ENCODE data around the gene LYZ.

Gene LYZ

DNA sequence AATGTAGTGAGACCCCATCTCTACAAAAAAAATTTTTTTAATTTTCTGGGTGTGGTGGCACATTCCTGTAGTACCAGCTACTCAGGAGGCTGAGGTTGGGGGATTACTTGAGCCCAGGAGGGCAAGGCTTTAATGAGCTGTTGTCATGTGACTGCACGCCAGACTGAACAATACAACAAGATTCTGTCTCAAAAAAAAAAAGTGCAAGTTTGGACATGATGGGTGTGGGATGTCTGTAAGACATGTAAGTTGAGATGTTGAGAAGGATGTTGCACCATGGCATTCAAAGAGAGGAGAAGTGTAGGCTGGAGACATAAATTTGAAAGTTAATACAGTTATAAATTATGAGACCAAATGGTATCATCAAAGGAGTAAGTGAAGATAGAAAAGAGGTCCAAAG is 34.9 kb downstream of the LYZ start:
- TF ChIP-seq, protein P1, sequence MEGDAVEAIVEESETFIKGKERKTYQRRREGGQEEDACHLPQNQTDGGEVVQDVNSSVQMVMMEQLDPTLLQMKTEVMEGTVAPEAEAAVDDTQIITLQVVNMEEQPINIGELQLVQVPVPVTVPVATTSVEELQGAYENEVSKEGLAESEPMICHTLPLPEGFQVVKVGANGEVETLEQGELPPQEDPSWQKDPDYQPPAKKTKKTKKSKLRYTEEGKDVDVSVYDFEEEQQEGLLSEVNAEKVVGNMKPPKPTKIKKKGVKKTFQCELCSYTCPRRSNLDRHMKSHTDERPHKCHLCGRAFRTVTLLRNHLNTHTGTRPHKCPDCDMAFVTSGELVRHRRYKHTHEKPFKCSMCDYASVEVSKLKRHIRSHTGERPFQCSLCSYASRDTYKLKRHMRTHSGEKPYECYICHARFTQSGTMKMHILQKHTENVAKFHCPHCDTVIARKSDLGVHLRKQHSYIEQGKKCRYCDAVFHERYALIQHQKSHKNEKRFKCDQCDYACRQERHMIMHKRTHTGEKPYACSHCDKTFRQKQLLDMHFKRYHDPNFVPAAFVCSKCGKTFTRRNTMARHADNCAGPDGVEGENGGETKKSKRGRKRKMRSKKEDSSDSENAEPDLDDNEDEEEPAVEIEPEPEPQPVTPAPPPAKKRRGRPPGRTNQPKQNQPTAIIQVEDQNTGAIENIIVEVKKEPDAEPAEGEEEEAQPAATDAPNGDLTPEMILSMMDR (IDR thresholded peaks at IDR 0.05; ENCODE audit: control insufficient read depth, insufficient read depth, low read depth, low read length, missing control alignments): no peak
- no peak for DNase-seq (ENCODE audit: low read depth)

DNA sequence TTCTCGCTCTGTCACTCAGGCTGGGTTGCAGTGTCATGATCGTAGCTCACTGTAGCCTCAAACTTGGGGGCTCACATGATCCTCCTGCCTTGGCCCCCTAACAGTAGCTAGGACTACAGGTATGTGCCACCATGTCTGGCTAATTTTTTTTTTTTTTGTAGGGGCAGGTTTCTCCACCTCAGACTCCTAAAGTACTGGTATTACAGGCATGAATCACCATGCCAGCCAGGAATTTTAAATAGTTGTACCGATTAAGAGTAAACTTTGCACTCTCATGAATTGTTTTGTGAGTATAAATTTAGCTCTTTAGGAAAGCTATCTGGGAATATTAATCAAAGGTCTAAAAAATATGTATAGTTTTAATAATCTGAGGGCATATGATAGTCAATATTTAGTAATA is 36.9 kb downstream of the LYZ start:
- TF ChIP-seq, protein P1 (IDR thresholded peaks at IDR 0.05; ENCODE audit: control insufficient read depth, insufficient read depth, low read depth, low read length, missing control alignments): no peak
- DNase-seq (ENCODE audit: low read depth): no peak
- H3K4me3 ChIP-seq (ENCODE audit: control insufficient read depth, low read depth, low read length): no peak overlapping the region

More for the DNA sequence above, 34.9 kb downstream of the LYZ start:
- H3K4me3 ChIP-seq (ENCODE audit: control insufficient read depth, low read depth, low read length): no peak overlapping the region

DNA sequence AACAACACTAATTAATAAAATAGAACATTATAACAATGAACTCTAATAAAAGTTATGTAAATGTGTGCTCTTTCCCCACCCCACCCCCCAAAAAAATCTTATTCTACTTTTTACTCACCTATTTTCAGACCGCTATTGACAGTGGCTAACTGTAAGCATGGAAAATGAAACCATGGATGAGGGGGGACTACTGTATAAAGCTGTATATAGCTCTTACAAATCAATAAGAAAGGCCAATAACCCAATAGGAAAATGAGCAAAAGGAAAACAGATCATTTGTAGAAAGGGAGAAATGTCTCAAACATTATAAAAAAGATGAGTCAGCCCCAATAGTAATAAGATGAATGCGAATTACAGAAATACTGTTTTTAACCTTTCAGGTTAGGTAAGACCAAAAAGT is 38.7 kb downstream of the LYZ start:
- DNase-seq (ENCODE audit: low read depth): no peak
- TF ChIP-seq, protein P1 (IDR thresholded peaks at IDR 0.05; ENCODE audit: control insufficient read depth, insufficient read depth, low read depth, low read length, missing control alignments): no peak
- no peak overlapping the region for H3K4me3 ChIP-seq (ENCODE audit: control insufficient read depth, low read depth, low read length)

DNA sequence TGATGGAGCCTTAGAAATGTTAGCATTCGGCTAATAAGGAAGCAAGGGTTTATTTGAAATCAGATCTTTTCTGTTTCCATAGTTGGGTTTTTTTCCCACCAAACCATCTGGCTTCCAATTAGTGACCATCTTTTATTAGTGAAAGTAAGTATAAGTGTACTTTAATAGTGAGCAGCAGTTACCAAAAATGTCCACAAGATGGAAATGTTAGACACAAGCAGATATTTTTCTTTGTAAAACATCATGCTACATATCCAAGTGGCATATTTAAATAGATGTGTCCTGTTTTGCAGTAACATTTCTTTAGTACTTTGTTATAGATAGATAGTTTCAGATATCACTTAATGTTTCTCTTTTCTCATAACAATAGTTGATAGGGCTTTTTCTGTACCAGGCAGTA is 40.2 kb downstream of the LYZ start:
- H3K4me3 ChIP-seq (ENCODE audit: control insufficient read depth, low read depth, low read length): no peak overlapping the region
- TF ChIP-seq, protein P1 (IDR thresholded peaks at IDR 0.05; ENCODE audit: control insufficient read depth, insufficient read depth, low read depth, low read length, missing control alignments): peak; percentile 52
- peak; percentile 53 for DNase-seq (ENCODE audit: low read depth)

DNA sequence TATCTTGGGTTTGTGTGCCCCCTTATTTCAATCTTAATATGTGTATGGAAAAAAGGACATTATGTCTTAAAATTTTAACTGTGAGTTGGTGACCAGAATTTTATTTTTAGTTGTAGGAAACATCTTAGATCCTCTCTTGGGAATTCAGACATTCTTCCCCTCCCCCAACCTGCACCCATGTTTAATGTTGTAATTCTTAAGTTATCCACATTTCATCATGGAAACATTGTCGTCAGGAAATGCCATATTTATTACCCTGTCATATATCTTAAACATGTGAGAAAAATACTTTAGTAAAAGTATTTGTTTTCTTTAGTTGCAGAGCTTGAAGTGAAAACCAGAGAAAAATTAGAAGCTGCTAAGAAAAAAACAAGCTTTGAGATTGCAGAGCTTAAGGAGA is 41.6 kb downstream of the LYZ start:
- DNase-seq (ENCODE audit: low read depth): peak; percentile 20
- H3K4me3 ChIP-seq (ENCODE audit: control insufficient read depth, low read depth, low read length): no peak overlapping the region
- TF ChIP-seq, protein P1 (IDR thresholded peaks at IDR 0.05; ENCODE audit: control insufficient read depth, insufficient read depth, low read depth, low read length, missing control alignments): no peak

DNA sequence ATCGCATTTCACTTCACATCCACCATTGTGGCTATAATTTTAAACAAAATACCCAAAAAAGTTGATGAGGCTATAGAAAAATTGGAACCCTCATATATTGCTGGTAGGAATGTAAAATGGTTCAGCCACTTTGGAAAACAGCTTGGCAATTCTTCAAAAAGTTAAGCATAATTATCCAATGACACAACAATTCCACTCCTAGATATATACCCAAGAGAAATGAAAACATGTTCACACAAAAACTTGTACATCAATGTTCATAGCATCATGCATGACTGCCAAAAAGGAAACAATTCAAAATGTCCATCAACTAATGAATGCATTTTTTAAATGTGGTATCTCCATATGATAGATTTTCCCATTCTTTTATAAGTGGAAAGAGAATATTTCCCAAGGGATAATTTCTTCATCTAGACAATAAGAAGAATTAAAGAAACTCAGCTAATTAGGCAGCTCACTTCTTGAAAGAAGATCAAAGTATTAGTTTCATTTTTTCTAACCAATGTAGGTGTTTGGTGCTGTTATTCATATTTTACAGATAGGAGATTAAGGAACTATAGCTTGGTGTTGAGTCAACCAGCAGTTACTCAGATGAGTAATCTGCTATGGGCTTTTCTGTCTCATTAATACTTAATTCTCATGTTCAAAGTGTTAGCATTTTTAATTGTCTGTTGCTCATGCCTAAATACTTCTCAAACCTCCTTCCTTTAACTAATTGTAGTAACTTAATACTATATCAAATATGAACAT is 44.2 kb downstream of the LYZ start:
- no peak for DNase-seq (ENCODE audit: low read depth)
- TF ChIP-seq, protein P1 (IDR thresholded peaks at IDR 0.05; ENCODE audit: control insufficient read depth, insufficient read depth, low read depth, low read length, missing control alignments): no peak
- no peak overlapping the region for H3K4me3 ChIP-seq (ENCODE audit: control insufficient read depth, low read depth, low read length)
